D721Med (cell line): Measurements from ENCODE around the gene FUT9.

ENCODE experiments used
- DNase-seq: peaks from one replicate; pipeline ENCODE4 v3.0.0; 2011; ENCODE audit warnings: low spot score; ENCODE audit not compliant: insufficient read length
- FAIRE-seq: peaks from 2 replicates; lab custom pipeline; 2011; peaks lifted over from hg19 to GRCh38; lab: Jason Lieb, UNC
- CTCF ChIP-seq: IDR thresholded peaks from 2 replicates; pipeline ENCODE4 v1.5.1; 2012; ENCODE audit warnings: mild to moderate bottlenecking, control low read depth; ENCODE audit not compliant: insufficient read depth; ENCODE audit errors: missing control alignments

The FUT9 gene

GRCh38 chr6:96212066-96212465, 196.3 kb downstream of the FUT9 start:
- FAIRE-seq (no peak), DNase-seq (no peak)
- no peak for TF ChIP-seq CTCF

GRCh38 chr6:96213784-96214183, 198.0 kb downstream of the FUT9 start:
- DNase-seq (no peak), FAIRE-seq (no peak)
- no peak for TF ChIP-seq CTCF

GRCh38 chr6:96223695-96224094, 207.9 kb downstream of the FUT9 start:
- DNase-seq (no peak), FAIRE-seq (no peak)
- no peak for TF ChIP-seq CTCF

GRCh38 chr6:96227135-96227534, 211.4 kb downstream of the FUT9 start:
- TF ChIP-seq CTCF = no peak
- DNase-seq (no peak), FAIRE-seq (no peak)

- no peak for DNase-seq
- no peak for FAIRE-seq
- TF ChIP-seq CTCF = no peak
Measured at GRCh38 chr6:96234444-96234843, 218.7 kb downstream of the FUT9 start.

- DNase-seq = no peak
- no peak for TF ChIP-seq CTCF
- FAIRE-seq = no peak
Measured at GRCh38 chr6:96235927-96236326, 220.2 kb downstream of the FUT9 start.

GRCh38 chr6:96236471-96236870, 220.7 kb downstream of the FUT9 start:
- no peak for FAIRE-seq
- no peak for DNase-seq
- TF ChIP-seq CTCF = no peak
